Measurements from ENCODE around the gene PLGRKT.
"Not testable (repeated sequence)": the region's sequence is repeated elsewhere in the genome, so short reads cannot be mapped to it uniquely, and the experiment has no call there.

Gene PLGRKT

DNA sequence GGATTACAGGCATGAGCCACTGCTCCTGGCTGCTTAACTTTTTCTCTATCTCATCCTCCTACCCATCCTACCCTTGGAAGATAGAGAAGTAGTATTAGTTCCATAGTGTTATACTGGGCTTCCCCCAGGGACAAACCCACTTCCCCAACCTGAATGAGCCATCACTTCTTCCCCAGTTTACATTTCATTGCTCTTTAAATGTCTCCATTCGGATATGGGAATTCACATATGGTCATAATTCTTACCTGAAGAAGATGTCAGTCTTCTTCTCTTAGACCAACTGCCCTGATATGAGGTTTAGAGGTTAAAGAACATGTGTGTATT is 14.5 kb upstream of the PLGRKT start:
- no peak for DNase-seq (ENCODE audit: low spot score)

DNA sequence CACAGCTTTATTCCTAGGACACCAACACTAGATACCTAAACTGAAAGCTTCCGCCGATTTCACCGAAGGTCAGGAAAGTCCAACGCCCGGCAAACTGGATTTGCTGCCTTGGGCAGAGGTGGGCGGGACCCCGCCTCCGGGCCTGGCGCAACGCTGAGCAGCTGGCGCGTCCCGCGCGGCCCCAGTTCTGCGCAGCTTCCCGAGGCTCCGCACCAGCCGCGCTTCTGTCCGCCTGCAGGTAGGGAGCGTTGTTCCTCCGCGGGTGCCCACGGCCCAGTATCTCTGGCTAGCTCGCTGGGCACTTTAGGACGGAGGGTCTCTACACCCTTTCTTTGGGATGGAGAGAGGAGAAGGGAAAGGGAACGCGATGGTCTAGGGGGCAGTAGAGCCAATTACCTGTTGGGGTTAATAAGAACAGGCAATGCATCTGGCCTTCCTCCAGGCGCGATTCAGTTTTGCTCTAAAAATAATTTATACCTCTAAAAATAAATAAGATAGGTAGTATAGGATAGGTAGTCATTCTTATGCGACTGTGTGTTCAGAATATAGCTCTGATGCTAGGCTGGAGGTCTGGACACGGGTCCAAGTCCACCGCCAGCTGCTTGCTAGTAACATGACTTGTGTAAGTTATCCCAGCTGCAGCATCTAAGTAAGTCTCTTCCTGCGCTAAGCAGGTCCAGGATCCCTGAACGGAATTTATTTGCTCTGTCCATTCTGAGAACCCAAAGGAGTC is 12.8 kb upstream of the PLGRKT start, which contains the start of gene CD274:
Gene CD274 (plus strand): TSS at position 184 of the 733 bp plus-strand sequence. CDS start 5,572 bp downstream, outside the sequence.
- peak; percentile 61 for DNase-seq (ENCODE audit: low spot score)

DNA sequence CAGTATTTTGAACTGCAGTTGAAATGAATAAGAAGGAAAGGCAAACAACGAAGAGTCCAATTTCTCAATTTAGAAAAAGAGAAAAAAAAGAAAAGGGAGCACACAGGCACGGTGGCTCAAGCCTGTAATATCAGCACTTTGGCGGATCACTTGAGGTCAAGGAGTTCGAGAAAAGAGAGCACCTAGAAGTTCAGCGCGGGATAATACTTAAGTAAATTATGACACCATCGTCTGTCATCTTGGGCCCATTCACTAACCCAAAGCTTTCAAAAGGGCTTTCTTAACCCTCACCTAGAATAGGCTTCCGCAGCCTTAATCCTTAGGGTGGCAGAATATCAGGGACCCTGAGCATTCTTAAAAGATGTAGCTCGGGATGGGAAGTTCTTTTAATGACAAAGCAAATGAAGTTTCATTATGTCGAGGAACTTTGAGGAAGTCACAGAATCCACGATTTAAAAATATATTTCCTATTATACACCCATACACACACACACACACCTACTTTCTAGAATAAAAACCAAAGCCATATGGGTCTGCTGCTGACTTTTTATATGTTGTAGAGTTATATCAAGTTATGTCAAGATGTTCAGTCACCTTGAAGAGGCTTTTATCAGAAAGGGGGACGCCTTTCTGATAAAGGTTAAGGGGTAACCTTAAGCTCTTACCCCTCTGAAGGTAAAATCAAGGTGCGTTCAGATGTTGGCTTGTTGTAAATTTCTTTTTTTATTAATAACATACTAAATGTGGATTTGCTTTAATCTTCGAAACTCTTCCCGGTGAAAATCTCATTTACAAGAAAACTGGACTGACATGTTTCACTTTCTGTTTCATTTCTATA is 12.0 kb upstream of the PLGRKT start:
- DNase-seq (ENCODE audit: low spot score): no peak

DNA sequence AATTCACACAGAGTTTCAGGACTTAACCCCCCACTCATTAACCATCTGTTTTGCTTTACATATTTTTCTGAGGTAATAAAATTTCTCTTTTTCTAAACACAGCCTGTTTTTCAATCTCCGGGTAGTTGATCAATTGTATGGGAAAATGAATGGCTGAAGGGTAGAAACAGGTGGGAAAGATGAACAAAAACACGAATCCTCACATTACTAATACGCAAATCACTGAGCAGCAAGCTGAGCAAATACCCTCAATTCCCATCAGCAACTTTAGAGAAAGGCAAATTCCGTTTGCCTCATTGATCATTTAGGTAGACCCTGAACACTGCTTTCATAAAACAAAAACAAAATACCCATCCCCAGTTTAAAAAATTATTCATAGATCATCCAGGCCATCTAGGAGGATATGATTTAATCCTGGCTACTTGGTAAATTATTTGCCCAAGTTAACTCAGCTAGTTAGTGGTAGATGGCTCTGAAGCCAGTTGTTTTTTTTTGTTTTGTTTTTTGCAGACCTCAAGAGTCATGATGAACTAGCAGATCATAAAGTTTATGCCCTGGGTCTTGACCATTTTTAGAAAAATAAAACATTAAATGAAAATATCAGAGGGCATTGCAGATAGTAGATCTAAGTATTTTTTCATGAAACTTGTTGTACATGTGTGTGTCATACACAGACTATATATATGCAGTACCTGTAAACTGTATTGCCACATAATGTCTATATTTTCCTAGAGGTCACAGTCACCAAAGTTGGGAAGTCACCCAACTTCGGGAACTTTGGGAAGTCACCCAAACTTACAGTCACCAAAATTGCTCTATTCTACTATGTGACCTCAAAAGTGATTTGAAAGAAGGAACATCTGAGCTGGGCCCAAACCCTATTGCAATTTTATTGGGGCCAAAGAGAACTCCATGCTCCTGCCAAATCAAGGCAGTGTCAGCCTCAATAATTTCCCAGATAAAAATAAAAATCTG is 11.0 kb upstream of the PLGRKT start:
- DNase-seq (ENCODE audit: low spot score): no peak

DNA sequence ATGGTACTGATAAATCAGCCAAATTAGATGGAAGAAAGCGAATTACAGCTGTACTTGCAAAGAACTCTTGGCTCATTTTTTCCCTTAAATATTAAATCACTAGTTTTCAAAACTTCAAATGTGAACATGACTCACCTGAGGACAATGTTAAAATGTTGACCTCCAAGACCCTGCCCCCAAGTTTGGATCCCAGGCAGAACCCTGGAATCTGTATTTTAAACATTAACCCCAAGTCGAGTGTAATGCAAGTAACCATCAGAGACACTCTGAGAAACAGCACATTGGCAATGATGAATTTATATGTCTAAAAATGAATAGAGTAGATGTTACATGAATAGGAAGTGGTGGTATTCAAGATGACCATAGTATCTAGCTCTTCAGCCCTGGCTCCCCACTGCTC is 10.3 kb upstream of the PLGRKT start:
- no peak for DNase-seq (ENCODE audit: low spot score)

DNA sequence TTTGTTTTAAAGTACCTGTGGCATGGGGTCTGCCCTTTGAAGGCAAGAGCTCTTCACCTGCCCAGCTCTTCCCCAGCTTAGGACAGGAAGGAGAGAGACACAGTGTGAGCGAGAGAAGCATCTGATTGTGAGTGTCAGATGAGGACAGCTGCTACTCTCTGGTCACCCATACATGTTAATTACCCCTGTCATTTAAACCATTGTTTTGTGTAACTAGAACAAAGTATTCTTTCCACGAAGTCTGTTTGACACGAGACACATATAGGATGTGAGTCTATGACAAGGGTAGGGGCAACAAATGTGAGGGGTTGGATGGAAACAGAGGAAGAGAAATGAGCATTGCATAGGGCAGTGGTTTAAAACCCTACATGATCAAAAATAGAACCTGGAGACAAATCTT is 9.6 kb upstream of the PLGRKT start:
- DNase-seq (ENCODE audit: low spot score): no peak

DNA sequence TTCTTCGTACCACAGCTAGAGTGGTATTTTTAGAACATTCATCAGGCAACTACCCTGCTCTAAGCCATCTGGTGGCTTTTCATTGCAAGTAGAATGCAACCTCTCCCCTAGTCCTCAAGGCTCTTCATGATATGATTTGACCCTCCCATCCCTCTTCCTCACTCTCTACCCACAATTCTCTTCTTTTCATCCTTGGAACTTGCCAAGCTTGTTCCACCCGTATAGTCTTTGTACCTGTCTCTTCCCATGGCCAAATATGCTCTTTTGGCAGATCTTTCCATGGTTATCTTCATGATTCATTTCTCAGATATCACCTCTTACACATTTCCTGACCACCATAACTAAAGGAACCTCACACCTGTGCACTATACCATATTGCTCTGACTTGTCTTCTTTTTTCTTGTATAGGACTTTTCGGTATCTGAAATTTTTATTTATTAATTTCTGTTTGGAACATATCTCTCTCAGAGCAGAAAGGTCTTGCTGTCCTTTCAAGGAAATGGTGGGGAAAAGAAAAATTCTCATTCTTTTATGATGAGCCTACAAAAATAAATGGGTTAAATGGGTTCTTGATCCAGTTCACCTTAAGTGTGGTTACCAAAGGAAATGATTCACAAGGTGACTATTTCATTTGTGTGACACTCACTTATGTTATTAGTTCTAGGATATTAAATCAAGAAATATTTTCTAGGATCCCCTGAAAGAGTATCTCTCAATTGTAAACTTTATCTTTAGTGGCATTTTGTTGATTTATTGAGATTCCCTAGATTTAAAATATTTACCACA is 8.9 kb upstream of the PLGRKT start:
- DNase-seq (ENCODE audit: low spot score): no peak

DNA sequence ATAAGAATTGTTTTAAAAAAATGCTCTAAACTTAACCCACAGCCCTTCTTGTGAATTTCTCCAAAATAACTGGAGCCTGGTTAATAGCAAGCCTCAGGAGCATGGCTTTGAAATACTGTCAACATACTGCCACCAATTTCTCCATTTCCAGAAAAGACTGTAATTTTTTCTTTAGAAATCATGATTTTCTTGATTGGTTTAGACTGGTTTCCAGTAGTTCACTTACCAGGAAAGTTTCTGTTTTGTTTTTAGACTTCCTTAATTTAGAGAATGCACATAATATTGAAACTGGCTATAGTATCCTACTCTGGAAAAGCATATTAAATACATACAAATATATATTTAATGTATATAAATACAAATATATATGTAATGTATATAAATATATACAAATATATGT is 8.2 kb upstream of the PLGRKT start:
- no peak for DNase-seq (ENCODE audit: low spot score)

DNA sequence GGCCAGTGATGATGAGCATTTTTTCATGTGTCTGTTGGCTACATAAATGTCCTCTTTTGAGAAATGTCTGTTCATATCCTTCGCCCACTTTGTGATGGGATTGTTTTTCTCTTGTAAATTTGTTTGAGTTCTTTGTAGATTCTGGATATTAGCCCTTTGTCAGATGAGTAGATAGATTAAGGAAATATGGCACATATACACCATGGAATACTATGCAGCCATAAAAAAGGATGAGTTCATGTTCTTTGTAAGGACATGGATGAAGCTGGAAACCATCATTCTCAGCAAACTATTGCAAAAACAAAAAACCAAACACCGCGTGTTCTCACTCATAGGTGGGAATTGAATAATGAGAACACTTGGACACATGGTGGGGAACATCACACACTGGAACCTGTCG is 7.4 kb upstream of the PLGRKT start:
- DNase-seq (ENCODE audit: low spot score): not testable (repeated sequence)

DNA sequence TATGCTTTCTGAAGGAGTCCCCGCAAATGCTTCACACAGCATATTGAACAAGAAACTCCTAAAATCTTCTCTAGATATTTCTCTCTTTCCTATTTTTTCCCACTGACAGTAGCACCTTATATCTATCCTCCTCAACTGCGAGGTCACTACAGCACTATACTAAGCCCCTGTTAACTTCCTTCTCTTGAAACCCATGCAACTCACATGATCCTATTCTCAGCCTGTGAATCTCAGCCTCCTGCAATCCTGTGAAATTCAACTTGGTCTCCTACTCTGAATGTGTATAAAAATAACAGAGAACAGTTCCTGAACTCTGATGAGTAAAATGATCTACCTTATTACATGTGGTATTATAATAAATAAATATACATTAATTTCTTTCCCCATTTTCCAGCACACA is 6.1 kb upstream of the PLGRKT start:
- DNase-seq (ENCODE audit: low spot score): no peak

DNA sequence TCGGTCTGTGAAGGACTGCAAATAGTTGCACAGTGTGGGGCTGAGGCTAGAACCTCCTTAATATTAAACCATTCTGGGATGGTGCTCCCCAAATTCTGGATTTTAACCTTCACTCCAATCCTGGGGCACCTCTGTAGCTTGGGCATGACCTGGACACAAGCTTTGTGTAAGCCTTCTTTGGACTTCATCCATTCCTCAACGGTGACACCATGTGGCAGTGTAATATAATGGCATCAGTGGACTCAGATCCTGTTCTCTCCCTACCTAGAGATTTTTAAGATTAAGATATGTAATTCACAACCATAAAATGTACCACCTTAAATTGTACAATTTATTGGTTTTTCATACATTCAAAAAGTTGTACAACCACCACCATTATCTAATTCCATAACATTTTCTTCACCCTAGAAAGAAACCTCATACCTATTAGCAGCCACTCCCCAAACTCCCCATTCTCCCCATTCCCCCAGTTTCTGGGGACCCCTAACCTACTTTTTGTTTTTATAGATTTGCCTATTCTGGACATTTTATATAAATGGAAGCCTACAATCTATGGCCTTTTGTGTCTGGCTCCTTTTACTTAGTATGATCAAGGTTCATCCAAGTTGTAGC is 4.8 kb upstream of the PLGRKT start:
- peak; percentile 21 for DNase-seq (ENCODE audit: low spot score)

DNA sequence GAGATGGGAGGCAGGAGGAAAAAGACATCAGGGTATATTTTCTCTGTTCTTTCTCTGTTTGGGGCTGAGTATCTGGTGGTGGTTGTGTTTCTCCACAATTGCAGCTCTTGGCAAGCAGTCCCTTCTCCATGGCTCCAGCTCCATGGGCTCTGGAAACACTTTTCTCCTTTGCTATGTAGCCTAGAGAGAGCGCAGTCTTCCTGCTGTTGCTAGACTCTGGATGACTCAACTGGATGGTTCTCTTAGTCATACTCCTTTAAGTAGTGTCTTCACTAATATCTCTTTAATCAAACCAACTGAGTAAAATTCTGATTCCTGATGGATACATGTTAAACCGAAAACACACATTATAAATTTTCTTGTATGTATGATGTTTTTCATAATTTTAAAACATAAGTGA is 3.3 kb upstream of the PLGRKT start:
- DNase-seq (ENCODE audit: low spot score): no peak

DNA sequence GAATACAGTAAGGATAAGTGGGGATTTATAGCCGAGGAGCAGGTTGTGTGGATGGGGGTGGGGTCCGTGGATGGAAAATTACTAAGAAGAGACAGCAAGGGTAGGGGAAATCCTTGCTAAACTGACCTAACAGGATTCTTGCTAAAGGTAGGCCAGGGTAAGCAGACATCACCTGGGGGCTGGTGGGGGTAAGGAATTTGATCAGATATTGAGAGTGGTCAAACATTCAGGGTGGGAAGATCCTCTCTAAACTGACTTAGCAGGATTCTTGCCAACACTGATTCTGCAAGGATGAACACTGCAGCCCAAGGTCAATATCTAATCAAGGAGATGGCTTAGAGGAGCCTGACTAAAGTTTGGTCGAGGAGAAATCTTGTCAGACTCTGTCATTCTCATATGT is 2.7 kb upstream of the PLGRKT start:
- no peak for DNase-seq (ENCODE audit: low spot score)

DNA sequence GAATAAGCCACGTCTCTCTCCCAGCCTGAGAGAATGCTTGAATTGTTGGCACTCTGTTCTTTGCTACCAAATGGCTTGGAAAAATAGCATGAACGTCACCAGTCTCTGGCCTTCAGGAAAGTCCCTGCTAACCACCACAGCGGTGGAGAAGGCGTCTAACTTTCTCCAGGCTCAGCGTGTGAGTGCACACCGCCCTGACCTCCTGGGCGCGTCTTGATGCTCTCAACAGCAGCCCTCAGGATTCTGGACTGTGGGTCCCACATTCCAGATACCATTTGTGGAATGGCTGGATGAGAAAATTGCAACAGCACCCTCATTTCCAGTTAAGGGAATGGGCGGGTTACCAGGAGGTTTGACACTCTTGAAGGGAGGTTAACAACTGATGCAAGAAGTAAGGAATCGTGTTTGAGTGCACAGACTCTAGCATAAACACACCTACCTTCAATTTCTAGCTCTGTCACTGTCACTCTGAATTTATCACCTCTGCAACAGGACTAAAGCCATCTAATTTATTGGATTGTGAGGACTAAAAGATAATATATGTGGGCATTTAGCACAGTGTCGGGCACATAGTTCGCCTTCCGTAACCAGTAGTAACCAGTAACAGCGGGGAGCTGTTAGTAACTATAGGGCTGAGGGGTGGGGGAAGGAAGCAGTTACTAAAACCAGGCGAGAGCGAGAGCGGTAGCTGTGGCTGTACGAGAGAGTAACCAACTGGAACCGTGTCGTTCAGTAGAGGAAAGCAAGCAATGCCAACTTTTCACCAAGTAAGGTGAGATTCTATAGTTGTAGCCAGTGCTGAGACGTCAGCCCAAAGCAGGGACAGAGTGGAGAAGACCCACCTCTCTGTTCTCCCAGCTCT is 807 bp upstream of the PLGRKT start:
- DNase-seq (ENCODE audit: low spot score): no peak

DNA sequence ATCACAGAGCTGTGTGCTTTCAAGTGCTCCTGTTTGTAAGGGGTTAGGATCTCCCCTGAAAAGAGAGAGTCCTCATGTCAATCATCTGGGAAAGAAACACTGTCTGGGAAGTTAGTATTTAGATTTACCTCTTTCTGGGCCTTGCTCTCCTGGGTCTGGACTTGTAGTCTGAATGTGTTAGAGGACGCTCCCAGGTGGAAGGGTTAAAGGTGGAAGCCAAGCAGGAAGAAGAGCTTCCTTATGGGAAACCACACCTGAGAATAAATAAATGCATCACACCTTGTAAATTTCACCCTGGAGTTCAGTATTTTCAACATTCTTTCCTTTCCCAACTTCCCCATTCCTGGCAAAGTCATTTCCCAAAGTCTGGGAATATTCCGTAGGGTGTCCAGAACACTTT is 1.3 kb downstream of the PLGRKT start:
- no peak for DNase-seq (ENCODE audit: low spot score)

DNA sequence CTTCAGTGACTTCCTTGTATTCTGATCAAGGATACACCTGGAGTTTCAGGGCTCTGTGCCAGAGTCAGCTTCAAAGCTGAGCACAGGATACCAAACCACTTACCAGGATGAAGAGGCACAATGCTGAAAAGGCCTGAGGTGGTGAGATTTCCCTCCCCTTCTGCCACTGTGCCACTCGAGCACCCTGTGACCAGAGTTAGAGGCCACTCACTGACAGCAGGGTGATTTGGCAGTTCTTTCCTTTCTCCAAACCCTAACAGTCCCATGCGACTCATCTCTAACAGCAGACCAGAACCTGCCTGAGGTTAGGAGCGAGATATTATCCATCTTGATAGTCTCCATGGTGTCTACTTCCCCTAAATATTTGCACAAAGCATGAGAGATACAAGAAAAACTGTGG is 1.8 kb downstream of the PLGRKT start:
- no peak for DNase-seq (ENCODE audit: low spot score)

DNA sequence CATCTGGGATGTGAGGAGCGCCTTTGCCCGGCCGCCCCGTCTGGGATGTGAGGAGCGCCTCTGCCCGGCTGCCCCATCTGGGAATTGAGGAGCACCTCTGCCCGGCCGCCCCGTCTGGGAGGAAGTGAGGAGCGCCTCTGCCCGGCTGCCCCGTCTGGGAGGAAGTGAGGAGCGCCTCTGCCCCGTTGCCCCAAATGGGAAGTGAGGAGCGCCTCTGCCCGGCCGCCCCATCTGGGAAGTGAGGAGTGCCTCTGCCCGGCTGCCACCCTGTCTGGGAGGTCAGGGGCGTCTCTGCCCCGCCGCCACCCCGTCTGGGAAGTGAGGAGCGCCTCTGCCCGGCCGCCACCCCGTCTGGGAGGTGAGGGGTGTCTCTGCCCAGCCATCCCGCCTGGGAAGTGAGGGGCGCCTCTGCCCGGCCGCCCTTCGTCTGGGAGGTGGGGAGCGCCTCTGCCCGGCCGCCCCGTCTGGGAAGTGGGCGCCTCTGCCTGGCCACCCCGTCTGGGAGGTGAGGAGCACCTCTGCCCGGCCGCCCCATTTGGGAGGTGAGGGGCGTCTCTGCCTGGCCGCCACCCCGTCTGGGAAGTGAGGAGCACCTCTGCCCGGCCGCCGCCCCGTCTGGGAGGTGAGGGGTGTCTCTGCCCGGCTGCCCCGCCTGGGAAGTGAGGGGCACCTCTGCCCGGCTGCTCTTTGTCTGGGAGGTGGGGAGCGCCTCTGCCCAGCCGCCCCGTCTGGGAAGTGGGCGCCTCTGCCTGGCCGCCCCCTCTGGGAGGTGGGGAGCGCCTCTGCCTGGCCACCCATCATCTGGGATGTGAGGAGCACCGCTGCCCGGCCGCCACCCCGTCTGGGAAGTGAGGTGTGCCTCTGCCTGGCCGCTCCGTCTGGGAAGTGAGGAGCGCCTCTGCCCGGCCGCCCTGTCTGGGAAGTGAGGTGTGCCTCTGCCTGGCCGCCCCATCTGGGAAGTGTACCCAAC is 3.6 kb downstream of the PLGRKT start:
- DNase-seq (ENCODE audit: low spot score): not testable (repeated sequence)

DNA sequence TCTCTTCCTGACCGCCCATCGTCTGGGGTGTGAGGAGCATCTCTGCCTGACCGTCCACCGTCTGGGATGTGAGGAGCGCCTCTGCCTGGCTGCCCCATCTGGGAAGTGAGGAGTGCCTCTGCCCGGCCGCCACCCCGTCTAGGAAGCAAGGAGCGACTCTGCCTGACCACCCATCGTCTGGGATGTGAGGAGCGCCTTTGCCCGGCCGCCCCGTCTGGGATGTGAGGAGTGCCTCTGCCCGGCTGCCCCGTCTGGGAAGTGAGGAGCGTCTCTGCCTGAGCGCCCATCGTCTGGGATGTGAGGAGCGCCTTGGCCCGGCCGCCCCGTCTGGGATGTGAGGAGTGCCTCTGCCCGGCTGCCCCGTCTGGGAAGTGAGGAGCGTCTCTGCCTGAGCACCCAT is 4.4 kb downstream of the PLGRKT start:
- DNase-seq (ENCODE audit: low spot score): not testable (repeated sequence)

DNA sequence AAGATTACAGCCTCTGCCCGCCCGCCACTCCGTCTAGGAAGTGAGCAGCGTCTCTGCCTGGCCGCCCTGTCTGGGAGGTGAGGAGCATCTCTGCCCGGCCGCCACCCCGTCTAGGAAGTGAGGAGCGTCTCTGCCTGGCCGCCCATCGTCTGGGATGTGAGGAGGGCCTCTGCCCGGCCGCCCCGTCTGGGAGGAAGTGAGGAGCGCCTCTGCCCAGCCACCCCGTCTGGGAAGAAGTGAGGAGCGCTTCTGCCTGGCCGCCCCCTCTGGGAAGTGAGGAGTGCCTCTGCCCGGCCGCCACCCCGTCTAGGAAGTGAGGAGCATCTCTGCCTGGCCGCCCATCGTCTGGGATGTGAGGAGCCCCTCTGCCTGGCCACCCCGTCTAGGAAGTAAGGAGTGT is 4.8 kb downstream of the PLGRKT start:
- DNase-seq (ENCODE audit: low spot score): not testable (repeated sequence)

All from HuH-7 (cell line).